Activated CD4-positive, CD25-positive, alpha-beta regulatory T cell treated with anti-CD3 and anti-CD28 coated beads, Interleukin-2, amount 50 U/mL, for 16 hours (primary cell): ENCODE results near the gene REV3L.
"Not testable (repeated sequence)": the region's sequence is repeated elsewhere in the genome, so short reads cannot be mapped to it uniquely, and the experiment has no call there.

Experiments used
- DNase-seq: peaks from one replicate; pipeline ENCODE4 v3.0.0-alpha.2; 2020; ENCODE audit warnings: low read depth, low spot score

REV3L gene

DNA sequence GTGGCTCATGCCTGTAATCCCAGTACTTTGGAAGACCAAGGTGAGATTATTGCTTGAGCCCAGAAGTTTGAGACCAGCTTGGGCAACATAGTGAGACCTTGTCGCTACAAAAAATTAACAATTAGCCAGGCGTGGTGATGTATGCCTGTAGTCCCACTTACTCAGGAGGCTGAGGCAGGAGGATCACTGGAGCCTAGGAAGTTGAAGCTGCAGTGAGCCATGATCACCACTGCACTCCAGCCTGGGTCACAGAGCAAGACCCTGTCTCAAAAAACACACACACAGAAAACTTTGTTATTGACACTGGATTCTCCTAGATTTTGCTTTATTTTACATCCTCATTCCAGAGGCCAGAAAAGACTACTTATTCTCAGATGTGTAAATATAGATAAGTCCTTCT is 9.5 kb upstream of the REV3L start:
- no peak for DNase-seq

DNA sequence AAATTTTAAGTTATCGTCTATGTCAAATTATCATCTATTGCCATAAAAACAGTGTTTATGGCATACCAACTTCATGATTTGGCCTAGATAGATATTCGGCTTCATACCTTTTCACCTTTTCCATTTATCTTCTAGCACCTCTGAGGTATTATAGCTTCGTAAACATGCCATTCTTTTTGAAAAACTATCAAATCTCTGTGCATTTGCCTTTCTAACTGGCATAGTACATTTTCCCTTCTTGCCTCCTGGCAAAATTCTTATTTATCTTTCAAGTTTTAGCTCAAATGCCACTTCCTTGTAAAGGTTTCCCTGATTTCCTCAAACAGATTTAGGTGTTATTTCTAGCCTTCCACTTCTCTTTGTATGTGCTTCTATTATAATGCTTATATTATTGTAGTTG is 7.0 kb upstream of the REV3L start:
- no peak for DNase-seq

DNA sequence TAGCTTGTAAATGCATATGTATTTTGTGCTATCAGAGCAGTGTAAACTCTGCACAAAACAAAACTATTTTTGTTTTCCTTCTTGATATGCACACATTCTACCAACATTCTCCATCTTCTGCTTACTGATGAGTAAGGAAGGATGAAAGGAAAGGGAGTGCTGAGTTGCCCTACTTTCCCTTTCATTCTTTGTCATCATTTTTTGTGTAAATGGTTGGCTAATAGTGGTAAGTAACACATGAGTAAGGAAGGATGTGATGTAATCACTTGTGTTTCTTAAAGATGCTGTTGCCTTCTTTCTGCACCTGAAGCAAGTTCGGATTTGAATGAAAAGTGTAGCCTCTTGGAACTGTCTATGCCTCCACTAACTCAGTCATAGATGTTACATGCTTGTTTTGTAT is 4.6 kb upstream of the REV3L start:
- no peak for DNase-seq

DNA sequence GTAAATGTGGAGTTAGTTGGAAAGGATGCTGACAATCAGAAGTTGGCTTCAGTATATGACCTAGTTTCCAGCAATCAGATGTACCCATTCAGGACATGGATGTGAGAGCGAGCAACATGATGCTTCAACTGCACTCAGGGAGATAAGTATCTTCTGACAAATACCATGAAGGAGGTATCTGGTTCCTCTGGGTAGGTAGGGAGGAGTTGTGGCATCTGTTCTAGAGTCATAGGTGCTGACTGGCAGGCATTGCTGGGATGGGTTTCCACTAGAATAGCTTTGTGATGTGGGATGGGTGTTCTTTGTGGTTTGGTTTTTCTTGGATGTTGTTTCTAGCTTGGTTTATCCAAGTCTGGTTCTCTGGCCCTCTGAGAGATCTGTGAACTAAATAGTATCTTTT is 3.9 kb upstream of the REV3L start:
- no peak for DNase-seq

DNA sequence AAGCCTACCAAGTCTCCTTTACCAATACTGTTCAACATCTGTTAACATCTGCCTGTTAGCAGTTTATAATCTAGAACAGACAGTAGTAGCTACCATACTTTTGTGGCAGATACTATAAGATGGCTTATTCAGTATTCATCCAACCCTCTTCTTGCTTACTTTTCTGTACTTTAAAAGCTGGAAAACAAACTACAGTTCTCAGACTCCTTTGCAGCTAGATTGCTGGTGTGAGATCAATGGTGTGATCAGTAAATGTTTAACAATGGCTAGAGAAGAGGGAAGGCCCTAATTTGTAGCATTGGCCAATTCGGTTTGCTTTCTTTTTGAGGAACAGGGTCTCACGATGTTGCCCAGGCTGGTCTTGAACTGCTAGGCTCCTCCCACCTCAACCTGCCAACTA is 3.5 kb upstream of the REV3L start:
- DNase-seq: no peak

DNA sequence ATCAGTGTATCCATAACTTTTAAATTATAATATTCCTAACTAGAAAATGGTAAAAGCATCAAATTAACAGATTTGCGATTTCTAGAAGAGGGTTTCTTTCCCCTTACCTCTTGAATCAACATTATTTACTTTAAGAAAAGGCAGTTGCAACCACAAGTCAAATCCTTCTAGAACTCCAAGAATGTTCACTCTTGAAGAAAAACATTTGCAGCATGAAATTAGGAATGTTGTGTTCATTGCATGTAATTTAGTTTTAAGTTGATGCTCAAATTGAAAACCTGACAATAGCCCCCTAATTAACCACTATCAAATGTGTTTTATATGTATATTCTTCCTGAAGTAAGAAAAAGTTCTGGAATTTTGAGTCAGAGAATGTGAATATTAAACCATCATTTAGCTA is 2.3 kb upstream of the REV3L start:
- DNase-seq: no peak

DNA sequence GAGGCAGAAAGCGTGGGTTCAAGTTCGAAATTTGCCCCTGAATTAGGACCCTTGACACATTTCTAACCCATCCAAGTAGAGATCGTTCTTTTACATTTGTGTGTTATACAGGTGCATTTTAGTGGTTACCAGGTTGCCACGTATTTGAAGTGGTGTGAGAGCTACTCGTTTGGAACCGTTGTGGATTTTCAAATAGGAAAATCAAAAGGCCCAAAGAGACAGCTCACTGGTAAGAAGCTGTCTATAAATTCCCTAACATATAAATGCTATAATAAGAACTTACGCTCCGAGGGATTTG is 1.6 kb upstream of the REV3L start:
- DNase-seq: no peak

DNA sequence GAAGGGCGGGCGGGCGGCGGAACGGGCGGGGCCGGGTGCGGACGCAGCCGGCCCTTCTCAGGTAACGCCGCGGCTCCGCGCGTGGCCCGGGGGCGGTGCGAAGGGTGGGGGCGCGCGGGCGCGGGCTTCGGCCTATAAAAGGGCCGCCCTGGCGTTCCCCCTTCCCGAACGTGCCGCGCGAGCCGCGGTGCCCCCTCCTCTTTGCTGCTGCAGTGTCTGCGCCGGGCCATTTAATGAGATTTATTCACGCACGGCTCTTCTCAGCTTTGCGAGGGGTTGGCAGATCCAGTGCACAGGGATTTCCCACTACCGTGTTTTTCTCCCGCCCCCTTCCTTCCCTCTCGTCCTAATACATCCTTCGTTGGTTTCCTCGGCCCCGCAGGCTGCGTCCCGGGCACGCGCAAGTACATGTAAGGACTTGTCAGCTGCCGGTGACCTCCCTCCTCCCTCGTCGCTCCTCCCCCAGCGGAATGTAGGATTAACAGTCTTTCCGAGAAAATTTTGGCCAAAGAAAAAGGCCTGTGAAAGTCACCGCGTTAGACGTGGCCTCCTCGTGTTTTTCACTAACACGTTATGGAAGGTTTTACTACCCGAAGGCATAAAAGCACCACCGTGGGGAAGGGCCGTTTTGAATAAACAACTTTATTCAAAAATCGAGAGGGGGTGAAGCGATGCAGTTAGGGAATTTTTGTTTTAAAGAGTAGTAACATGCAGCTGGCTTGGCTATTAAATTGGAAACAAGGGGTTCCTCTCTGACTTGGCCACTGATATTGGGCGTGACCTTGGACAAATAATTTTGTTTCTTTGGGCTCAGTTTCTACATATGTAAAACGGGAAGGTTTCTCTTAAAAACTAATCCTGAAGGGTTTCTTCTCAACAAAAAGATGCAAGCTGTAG is 966 bp upstream of the REV3L start:
- DNase-seq: peak; percentile 71

DNA sequence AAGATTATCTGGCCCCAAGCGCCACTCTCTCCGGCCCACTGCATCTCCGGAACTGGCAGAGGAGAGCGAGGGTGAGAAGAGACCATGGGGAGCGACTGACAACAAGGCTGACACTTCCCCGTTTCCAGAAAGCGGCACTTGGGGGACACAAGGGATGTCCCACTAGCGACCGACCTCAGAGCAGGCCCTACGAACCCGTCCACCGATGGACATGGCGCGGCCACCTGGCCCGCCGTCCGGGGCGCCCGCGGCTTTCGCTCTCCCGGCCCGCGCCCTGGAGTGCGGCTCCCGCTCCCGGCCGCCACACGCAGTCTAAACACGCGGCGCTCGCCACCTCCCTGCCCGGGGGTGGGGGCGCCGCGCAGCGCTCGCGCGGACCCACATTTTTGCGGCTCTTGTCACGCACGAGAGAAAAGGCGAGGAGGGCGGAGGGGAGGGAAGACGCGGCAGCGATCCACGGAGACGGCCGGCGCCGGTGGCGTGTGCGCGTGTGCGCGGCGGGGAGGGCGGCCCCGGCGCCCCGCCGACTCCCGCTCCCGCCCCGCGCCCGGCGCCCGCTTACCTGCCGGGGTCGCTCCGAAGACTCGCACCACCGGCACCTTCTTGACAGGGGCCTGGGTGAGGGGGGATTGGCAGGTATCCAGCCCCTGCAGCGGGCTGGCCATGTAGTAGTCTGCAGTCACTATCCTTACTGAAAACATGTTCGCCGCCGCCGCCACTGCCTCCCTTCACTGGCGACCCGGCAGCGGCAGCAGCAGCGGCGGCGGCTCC is 645 bp downstream of the REV3L start:
- no peak for DNase-seq

DNA sequence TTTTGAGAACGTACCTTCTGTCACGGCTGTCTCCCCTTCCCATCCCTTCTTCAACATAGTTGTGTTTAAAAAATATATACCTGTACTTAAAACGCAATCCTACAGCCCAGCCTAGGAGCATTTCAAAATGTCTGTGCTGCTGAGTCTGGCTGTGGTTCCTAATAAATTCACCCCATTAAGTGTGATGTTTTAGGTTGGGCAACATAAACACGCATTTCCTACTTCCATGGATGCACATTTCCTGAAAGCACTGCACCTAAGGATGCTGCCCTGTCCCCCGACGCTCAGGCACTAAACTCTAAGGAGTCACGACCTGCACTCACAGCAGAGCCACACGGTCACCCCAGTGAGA is 1.2 kb downstream of the REV3L start:
- no peak for DNase-seq

DNA sequence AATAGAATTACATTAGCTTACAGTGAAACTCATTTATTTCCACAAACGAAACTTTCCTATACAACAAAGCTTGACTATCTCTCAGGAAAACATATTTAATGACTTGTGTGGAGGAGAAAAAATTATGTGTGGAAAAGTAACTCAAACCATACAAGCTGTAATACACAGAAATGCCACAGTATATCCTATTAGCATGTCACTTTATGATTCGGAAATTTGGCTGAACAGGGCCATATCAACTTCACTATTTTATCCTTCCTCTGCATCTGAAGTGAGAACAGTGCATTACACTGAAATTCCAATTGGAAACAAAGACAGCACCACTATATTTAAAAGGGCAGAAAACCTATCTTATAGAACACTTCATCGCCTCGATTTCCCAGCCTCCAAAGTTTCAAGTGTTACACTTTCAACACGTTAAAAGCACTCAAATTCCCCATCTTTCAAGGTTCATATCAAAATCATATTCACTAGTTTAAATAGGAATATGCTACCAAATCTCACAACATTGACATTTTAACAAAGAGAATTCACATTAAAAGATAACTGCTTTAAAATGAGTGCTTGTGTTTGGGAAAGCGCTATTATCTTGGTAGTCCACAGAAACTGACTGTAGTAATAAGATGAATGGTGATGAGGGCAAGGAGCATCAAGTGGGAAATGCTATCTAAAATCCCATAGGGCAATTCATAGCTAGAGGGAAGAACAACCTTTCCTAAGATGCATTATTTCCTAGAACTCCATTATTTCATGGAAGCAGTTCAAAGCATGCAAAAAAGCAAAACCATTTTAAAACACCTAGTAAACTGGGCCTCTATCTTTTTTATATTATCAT is 1.8 kb downstream of the REV3L start:
- no peak for DNase-seq

DNA sequence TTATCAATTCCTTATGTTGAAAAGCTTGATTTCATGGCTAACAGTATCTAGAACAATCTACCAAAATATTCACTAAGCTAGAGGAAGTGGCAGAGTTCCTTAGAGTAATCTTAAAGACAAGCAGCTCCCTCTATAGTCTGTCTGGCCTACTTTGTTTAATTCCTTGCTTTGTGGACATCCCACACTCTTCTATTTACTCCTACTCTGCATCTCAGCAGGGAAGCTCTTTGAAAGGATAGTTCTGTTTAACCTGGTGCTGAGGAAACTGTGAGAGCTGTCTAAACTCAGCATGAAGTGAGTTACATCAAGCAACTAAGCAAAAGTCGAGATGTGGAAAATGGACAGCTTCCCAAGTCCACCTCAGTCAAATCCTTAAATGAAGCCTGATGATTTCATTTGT is 4.3 kb downstream of the REV3L start:
- no peak for DNase-seq

DNA sequence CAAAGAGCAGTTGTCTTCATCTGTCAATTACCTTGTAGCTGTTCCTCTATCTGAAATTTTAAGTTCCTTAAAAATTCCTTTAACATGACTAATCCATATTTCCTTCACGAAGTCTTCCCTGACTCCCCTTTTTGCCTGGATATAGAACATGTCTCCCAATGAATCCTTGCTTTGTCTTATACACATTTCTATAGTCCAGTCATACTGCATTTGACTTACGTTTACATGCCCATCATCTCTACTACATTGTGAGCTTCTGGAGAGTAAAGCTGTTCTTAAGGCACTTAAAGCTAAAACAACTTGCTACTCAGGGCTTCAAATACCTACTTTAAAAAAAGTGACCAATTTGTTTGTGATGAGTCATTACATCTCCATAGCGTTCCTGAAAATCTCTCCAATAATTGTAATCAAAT is 4.9 kb downstream of the REV3L start:
- no peak for DNase-seq

DNA sequence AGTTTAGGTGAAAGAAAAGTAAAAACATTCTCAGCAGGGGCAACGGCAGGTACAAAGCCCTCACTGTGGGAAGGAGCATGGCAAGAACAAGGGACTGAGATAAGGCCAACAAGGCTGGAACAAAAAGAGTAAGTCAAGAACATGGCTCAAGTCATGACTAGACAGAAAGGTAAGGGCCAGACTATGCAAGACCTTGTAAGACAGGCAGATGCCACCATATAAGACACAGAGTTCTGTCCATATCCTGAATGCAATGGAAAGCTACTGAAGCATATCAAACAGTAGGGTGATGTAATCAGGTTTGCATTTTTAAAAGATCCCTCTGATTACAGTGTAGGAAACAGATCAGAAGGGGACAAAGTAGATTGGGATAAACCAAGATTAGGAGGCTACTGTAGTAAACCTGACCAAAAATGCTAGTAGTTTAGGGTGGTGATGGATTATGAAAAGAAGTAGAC is 5.5 kb downstream of the REV3L start:
- no peak for DNase-seq

DNA sequence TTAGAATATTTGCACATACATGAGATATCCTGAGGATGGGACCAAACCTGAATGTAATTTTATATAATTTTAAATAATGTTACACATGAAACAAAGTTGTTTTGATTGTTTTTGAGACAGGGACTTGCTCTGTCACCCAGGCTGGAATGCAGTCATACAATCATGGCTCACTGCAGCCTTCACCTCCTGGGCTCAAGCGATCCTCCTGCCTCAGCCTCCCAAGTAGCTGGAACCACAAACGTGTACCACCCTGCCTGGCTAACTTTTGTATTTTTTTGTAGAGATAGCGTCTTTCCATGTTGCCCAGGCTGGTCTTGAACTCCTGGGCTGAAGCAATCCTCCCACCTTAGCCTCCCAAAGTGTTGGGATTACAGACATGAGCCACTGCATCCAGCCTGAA is 7.0 kb downstream of the REV3L start:
- not testable (repeated sequence) for DNase-seq

DNA sequence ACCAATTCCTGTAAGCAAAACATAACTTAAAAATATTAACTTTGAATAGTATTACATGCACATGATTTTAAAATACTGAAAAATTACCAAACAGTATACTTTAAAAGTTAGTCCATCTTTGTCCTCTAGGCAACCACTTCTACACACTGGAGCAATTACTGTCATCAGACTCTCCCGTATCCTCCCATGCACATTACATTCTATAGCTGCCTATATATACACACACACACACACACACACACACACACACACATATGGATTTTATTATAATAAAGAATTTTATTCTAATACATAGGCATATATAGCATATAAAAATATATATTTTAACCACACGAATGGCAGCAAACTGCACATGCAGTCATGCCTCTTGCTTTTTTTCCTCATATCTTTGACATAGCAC is 8.2 kb downstream of the REV3L start:
- DNase-seq: no peak

DNA sequence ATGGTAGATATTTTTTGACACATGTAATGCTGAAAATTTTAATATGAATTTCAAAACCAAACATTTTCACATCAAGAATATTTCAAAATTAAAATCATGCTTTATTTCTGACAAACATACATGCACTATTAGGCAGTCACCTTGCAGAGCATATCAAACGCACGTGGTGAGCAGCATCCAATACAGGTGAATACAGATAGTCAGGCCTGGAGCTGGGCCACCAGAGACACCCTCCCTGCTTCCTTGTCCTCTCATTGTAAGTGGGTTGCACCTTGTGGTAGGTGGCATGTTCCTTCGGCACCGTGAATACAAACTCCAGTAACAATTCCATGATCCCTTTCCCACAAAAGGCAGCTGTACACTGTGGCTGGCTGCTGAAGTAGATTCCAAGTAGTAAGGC is 8.9 kb downstream of the REV3L start:
- no peak for DNase-seq

DNA sequence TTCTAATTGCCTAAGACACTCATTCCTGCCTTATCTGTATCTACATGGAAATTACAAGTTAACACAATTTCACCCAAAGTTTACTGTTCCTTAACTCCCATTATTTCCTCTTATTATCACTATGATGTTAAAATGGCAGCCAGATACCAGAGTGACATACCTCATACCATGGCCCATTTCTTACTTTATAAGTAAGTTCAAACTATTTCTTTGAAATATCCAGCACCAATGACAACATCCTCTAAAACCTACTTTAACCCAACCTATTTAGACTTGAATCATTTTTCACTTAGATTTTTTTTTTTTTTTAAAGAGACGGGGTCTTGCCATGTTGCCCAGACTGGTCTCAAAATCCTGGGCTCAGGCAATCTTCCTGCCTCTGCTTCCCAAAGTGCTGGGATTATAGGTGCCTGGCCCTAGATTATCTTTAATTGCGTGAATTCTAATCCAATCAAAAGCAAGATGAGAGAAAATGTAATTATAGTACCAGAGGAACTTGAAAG is 10.0 kb downstream of the REV3L start:
- DNase-seq: no peak

DNA sequence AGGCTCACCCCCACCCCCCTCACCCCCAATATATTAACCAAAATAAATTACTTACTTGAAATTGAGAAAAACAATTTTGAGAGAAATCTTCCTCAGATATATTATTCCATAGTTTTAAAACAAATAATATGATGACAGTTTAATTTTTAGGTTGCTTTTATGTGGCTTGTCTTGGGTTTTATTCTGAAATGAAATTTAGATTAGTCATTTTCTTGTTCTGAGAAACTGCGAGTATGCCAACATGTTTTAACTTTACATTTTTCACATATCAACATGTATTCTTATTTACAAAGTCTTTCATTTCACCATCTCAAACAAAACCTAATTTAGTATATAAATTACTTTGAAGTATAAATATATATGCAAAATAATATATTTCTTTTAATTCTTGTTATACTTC is 11.1 kb downstream of the REV3L start:
- no peak for DNase-seq

DNA sequence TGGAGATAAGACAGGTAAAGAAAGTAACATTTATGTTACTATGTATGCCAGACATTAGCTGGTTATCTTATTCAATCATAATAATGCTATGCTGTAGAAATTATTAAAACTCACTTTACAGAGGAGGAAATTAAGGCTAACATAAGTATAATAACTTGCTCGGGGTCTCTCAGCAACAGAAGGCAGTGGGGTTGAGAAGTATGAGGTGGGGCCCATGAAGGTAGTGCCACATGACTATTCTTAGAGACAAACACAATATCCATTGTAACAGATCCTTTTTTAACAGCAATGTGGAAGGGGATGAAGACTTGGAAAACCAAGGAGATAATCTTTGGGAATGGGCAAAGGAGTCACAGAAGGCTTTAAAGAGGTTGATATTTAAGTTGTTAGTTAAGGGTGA is 11.5 kb downstream of the REV3L start:
- DNase-seq: no peak

DNA sequence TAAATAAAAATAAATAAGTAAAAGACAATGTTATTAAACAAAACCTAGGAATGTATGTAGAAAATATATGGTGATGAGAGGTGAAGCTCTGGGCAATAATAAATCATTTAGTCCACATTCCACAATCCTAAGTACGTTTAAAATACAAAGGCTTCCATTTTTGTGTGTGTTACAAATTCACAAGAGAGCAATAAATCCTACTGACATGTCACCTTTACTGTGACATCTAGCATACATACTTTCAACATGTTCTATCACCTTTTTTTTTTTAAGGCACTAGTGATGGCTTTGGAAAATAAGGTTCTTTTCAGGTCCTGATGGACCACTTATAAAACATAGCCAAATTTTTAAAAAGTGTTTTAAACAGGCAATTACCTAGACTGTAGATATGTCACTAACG is 12.0 kb downstream of the REV3L start:
- no peak for DNase-seq

DNA sequence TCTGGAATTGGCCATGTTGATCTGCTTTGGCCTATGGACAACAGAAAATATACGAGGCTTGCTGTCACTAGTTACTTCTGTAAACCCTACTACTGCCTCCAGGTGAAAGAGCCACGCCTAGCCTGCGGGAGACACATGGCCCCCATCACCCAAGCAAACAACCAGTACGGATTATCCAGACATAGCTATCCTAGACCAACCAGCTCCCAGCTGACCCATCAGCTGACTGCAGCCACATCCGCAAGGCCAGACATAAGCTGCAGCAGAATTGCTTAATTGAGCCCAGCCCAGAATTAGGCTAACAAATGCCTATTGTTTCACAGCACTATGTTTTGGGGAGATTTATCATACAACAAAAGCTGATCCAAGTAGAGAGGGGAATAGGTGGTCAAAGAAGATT is 13.5 kb downstream of the REV3L start:
- DNase-seq: no peak
